ENCODE results near the gene DBX1. TPM values are rescaled to one million over a fixed set of nuclear protein-coding genes. Genes with fewer than 3 reads are reported as not detected.

Gene DBX1
- total RNA-seq, result not detected

GRCh38 chr11:20160425-20161229, at the start of gene DBX1:
DBX1 (minus strand) TSS chr11:20160475; CDS start chr11:20160324, 151 bp downstream.
- H3K4me3 ChIP-seq, result no peak within 1 kb of the TSS
- 12 to 14% methylated on average over 23 to 28 of the region's 30 CpGs for WGBS, 2 donors
- H3K27me3 ChIP-seq, result peaks cover 49 to 100% (median 77%) of the 10 kb centered on the region in 4 donors
- H3K9me3 ChIP-seq, result no peaks in the 10 kb centered on the region
- no peaks in the 10 kb centered on the region for H3K36me3 ChIP-seq
- TF ChIP-seq POLR2A (IDR thresholded peaks at IDR 0.05), result no peak
- no peak for TF ChIP-seq CTCF (IDR thresholded peaks at IDR 0.05)
- no peak for DNase-seq
- H3K27ac ChIP-seq, result no peak within 1 kb of the TSS
- H3K4me1 ChIP-seq, result peaks cover 27 to 51% (median 28%) of the 10 kb centered on the region in 3 donors
- intact Hi-C loops (cut with DNase I), result no loop called here

GRCh38 chr11:20208622-20209111, 48.4 kb upstream of the DBX1 start:
- 14 to 24% methylated on average over 6 to 8 of the region's 16 CpGs for WGBS, 2 donors
- DNase-seq, result no peak
- Histone ChIP-seq H3K9me3 (no peaks in the 10 kb centered on the region), H3K4me1 (peaks cover 0 to 11% (median 0%) of the 10 kb centered on the region in 3 donors), H3K4me3 (no peak overlapping the region), H3K27ac (no peak overlapping the region), H3K36me3 (no peaks in the 10 kb centered on the region), H3K27me3 (peaks cover 0 to 71% (median 20%) of the 10 kb centered on the region in 4 donors)
- TF ChIP-seq CTCF (IDR thresholded peaks at IDR 0.05) (no peak), POLR2A (IDR thresholded peaks at IDR 0.05) (no peak)
- intact Hi-C loops (cut with DNase I), result no loop called here

- Histone ChIP-seq H3K27me3 (peaks cover 0 to 74% (median 20%) of the 10 kb centered on the region in 4 donors), H3K4me1 (peaks cover 0 to 11% (median 0%) of the 10 kb centered on the region in 3 donors), H3K4me3 (no peak overlapping the region), H3K9me3 (no peaks in the 10 kb centered on the region), H3K36me3 (no peaks in the 10 kb centered on the region), H3K27ac (no peak overlapping the region)
- intact Hi-C loops (cut with DNase I), result no loop called here
- WGBS, 2 donors, result 9 to 16% methylated on average over 28 to 32 of the region's 33 CpGs
- TF ChIP-seq POLR2A (IDR thresholded peaks at IDR 0.05) (no peak), CTCF (IDR thresholded peaks at IDR 0.05) (no peak)
- no peak for DNase-seq
Observed at GRCh38 chr11:20207781-20208621, 47.7 kb upstream of the DBX1 start.

- no peak for TF ChIP-seq CTCF (IDR thresholded peaks at IDR 0.05)
- TF ChIP-seq POLR2A (IDR thresholded peaks at IDR 0.05), result no peak
- intact Hi-C loops (cut with DNase I), result no loop called here
- H3K27ac ChIP-seq, result no peak overlapping the region
- H3K4me1 ChIP-seq, result peaks cover 0 to 11% (median 0%) of the 10 kb centered on the region in 3 donors
- peaks cover 0 to 76% (median 20%) of the 10 kb centered on the region in 4 donors for H3K27me3 ChIP-seq
- no peak overlapping the region for H3K4me3 ChIP-seq
- H3K36me3 ChIP-seq, result no peaks in the 10 kb centered on the region
- no peaks in the 10 kb centered on the region for H3K9me3 ChIP-seq
- DNase-seq, result no peak
Observed at GRCh38 chr11:20205807-20206206, 45.5 kb upstream of the DBX1 start.

GRCh38 chr11:20204681-20205080, 44.4 kb upstream of the DBX1 start:
- no peak for TF ChIP-seq CTCF (IDR thresholded peaks at IDR 0.05)
- TF ChIP-seq POLR2A (IDR thresholded peaks at IDR 0.05), result no peak
- Histone ChIP-seq H3K9me3 (no peaks in the 10 kb centered on the region), H3K36me3 (no peaks in the 10 kb centered on the region), H3K4me3 (no peak overlapping the region), H3K27ac (no peak overlapping the region), H3K4me1 (peaks cover 0 to 11% (median 0%) of the 10 kb centered on the region in 3 donors), H3K27me3 (peaks cover 0 to 67% (median 20%) of the 10 kb centered on the region in 4 donors)
- intact Hi-C loops (cut with DNase I), result no loop called here
- DNase-seq, result no peak

Data from esophagus squamous epithelium (tissue), 5 donors.